GM12878 (cell line): Measurements from ENCODE around the gene PPIL6. TPM values are rescaled to one million over a fixed set of nuclear protein-coding genes. Genes with fewer than 3 reads are reported as not detected.

Source experiments
- ATAC-seq: fragments of 200-7000 bp; cut with Tn5 transposase; 3 replicates; pipeline ENCODE4 v1.9.1; 2020; ENCODE audit warnings: mild to moderate bottlenecking, moderate library complexity
- BruUV-seq: library from RNA; stranded (reverse); fragments of 400-500 nt; replicated peaks from 2 replicates; lab custom pipeline; 2021; lab: Mats Ljungman, UMichigan
- CTCF ChIA-PET: fragments of 300-600 bp; sonication (Branson Sonifier 250); formaldehyde crosslinking; extraction: SDS; loops from one replicate; lab custom pipeline; 2021; ENCODE audit warnings: inconsistent platforms; lab: Yijun Ruan, JAX
- POLR2A ChIA-PET: fragments of 350-600 bp; formaldehyde crosslinking; extraction: SDS; loops from one replicate; lab custom pipeline; 2021; ENCODE audit warnings: inconsistent platforms; lab: Charles Lee
- RAD21 ChIA-PET: fragments of 300-600 bp; sonication (Branson Sonifier 250); formaldehyde crosslinking; loops from one replicate; lab custom pipeline; 2023; ENCODE audit warnings: antibody characterized with exemption; ENCODE audit not compliant: unreplicated experiment; lab: Charles Lee
- SMC1A ChIA-PET: fragments of 300-600 bp; sonication (Branson Sonifier 250); formaldehyde crosslinking; loops from one replicate; lab custom pipeline; 2023; ENCODE audit not compliant: unreplicated experiment, uncharacterized antibody; lab: Charles Lee
- DNase-seq: peaks from one replicate; pipeline ENCODE4 v3.0.0-alpha.2; 2011; ENCODE audit warnings: low read depth, low spot score
- FAIRE-seq: peaks from 3 replicates; lab custom pipeline; 2011; peaks lifted over from hg19 to GRCh38; lab: Jason Lieb, UNC
- H2AFZ ChIP-seq: 2 replicates; pipeline ENCODE4 v1.6.0; 2011; ENCODE audit warnings: low read depth, low read length, control low read depth; ENCODE audit not compliant: control insufficient read depth
- H3K27ac ChIP-seq: 2 replicates; pipeline ENCODE4 v1.5.1; 2011; ENCODE audit warnings: control low read depth; ENCODE audit not compliant: control insufficient read depth, insufficient read depth
- H3K27me3 ChIP-seq, 2 experiments: replicated peaks in 1 of 2; 2 replicates each; pipeline versions ENCODE4 v1.6.0 to v1.6.1; 2011; ENCODE audit warnings: low read length in 1 of 2; ENCODE audit not compliant: control insufficient read depth in 2 of 2, insufficient read depth in 2 of 2
- H3K36me3 ChIP-seq, 2 experiments: 2 replicates each; pipeline ENCODE4 v1.5.1; 2011; ENCODE audit warnings: low read length in 1 of 2; ENCODE audit not compliant: control insufficient read depth in 2 of 2, insufficient read depth in 2 of 2
- H3K4me1 ChIP-seq: 2 replicates; pipeline ENCODE4 v1.6.1; 2011; ENCODE audit warnings: mild to moderate bottlenecking, low read length, moderate library complexity, mixed read lengths; ENCODE audit not compliant: control insufficient read depth, insufficient read depth
- H3K4me2 ChIP-seq: 2 replicates; pipeline ENCODE4 v1.6.0; 2011; ENCODE audit warnings: control low read depth; ENCODE audit not compliant: control insufficient read depth, insufficient read depth
- H3K4me3 ChIP-seq: fragments of 200-600 bp; sonication (generic); 2 replicates; pipeline ENCODE4 v1.5.1; 2016
- H3K79me2 ChIP-seq: 2 replicates; pipeline ENCODE4 v1.6.0; 2011; ENCODE audit warnings: low read length; ENCODE audit not compliant: control insufficient read depth, insufficient read depth
- H3K9ac ChIP-seq: 2 replicates; pipeline ENCODE4 v1.8.0; 2011; ENCODE audit warnings: low read length, control low read depth, mixed read lengths; ENCODE audit not compliant: control insufficient read depth, insufficient read depth
- H3K9me3 ChIP-seq: replicated peaks from 3 replicates; pipeline ENCODE4 v1.5.1; 2011; ENCODE audit warnings: mild to moderate bottlenecking, low read length; ENCODE audit not compliant: control insufficient read depth, insufficient read depth
- H4K20me1 ChIP-seq: 2 replicates; pipeline ENCODE4 v1.6.0; 2011; ENCODE audit not compliant: control insufficient read depth, insufficient read depth
- ASH2L ChIP-seq: fragments of 300-600, 200-600 bp; sonication (generic); IDR thresholded peaks from 2 replicates; pipeline ENCODE4 v1.6.1; 2017; ENCODE audit warnings: low read depth, mild to moderate bottlenecking, borderline replicate concordance
- ATF7 ChIP-seq: fragments of 450-650 bp; IDR thresholded peaks from 2 replicates; pipeline ENCODE4 v1.6.1; 2016; ENCODE audit warnings: low read depth, mild to moderate bottlenecking
- BRCA1 ChIP-seq: IDR thresholded peaks from 2 replicates; pipeline ENCODE4 v1.6.1; 2011; ENCODE audit warnings: low read depth, low read length, improper control_type of control experiment
- ESRRA ChIP-seq: IDR thresholded peaks from 2 replicates; pipeline ENCODE4 v1.6.1; 2012; ENCODE audit warnings: mild to moderate bottlenecking, low read length, improper control_type of control experiment
- IKZF1 ChIP-seq: fragments of 450-650 bp; conservative IDR thresholded peaks from 2 replicates; pipeline ENCODE4 v1.6.1; 2017; ENCODE audit warnings: antibody characterized with exemption, mild to moderate bottlenecking
- IRF4 ChIP-seq: IDR thresholded peaks from 2 replicates; pipeline ENCODE4 v1.6.1; 2011; ENCODE audit warnings: low read depth, low read length
- LARP7 ChIP-seq: fragments of 450-650 bp; IDR thresholded peaks from 2 replicates; pipeline ENCODE4 v1.6.1; 2017; ENCODE audit warnings: mild to moderate bottlenecking
- MTA3 ChIP-seq: IDR thresholded peaks from 2 replicates; pipeline ENCODE4 v1.6.1; 2012; ENCODE audit warnings: low read length, inconsistent platforms, borderline replicate concordance
- MXI1 ChIP-seq: fragments of 150-350 bp; IDR thresholded peaks from 2 replicates; pipeline ENCODE4 v1.6.1; 2011; ENCODE audit warnings: low read depth, mild to moderate bottlenecking, inconsistent platforms, low read length, improper control_type of control experiment
- MYB ChIP-seq: fragments of 150-350 bp; IDR thresholded peaks from 2 replicates; pipeline ENCODE4 v1.6.1; 2014; ENCODE audit warnings: mild to moderate bottlenecking, low read depth, low read length, borderline replicate concordance
- NBN ChIP-seq: fragments of 450-650 bp; IDR thresholded peaks from 2 replicates; pipeline ENCODE4 v1.6.1; 2016
- NFYB ChIP-seq: IDR thresholded peaks from 2 replicates; pipeline ENCODE4 v1.6.1; 2011; ENCODE audit warnings: low read depth, mild to moderate bottlenecking, low read length, improper control_type of control experiment, moderate library complexity; ENCODE audit not compliant: insufficient read depth
- RAD21 ChIP-seq: IDR thresholded peaks from 2 replicates; pipeline ENCODE4 v1.6.1; 2011; ENCODE audit warnings: mild to moderate bottlenecking, low read depth, low read length, moderate library complexity; ENCODE audit not compliant: insufficient read depth
- RBBP5 ChIP-seq: fragments of 200-600 bp; sonication (generic); conservative IDR thresholded peaks from 2 replicates; pipeline ENCODE4 v1.6.1; 2016
- RFX5 ChIP-seq: IDR thresholded peaks from 2 replicates; pipeline ENCODE4 v1.6.1; 2011; ENCODE audit warnings: low read depth, low read length, improper control_type of control experiment
- SMARCA5 ChIP-seq: fragments of 450-650 bp; IDR thresholded peaks from 2 replicates; pipeline ENCODE4 v1.6.1; 2017; ENCODE audit warnings: mild to moderate bottlenecking
- STAT1 ChIP-seq: fragments of 450-650 bp; conservative IDR thresholded peaks from 2 replicates; pipeline ENCODE4 v1.6.1; 2014; ENCODE audit warnings: antibody characterized with exemption, mild to moderate bottlenecking
- TAF1 ChIP-seq: IDR thresholded peaks from 2 replicates; pipeline ENCODE4 v1.6.1; 2011; ENCODE audit warnings: mild to moderate bottlenecking, low read depth, low read length, borderline replicate concordance
- ZZZ3 ChIP-seq: IDR thresholded peaks from 2 replicates; pipeline ENCODE4 v1.6.1; 2011; ENCODE audit warnings: low read depth; ENCODE audit not compliant: control insufficient read depth, insufficient read length
- WGBS: methylation state at CpG from one replicate; pipeline ENCODE4 v1.1.6; 2016; ENCODE audit warnings: low lambda C conversion rate; ENCODE audit not compliant: insufficient replicate concordance, insufficient coverage; ENCODE audit errors: missing lambda C conversion rate; 5-methylcytosine and 5-hydroxymethylcytosine counted together
- in situ Hi-C: fragments of 300-500 bp; cut with MboI; formaldehyde crosslinking; loops from 9 replicates; pipeline ENCODE4 v1.14.3; 2018; ENCODE audit warnings: mixed read lengths
- intact Hi-C: fragments of 100-400 bp; cut with micrococcal nuclease; formaldehyde crosslinking; loops from one replicate; pipeline ENCODE4 v1.14.2; 2022; ENCODE audit not compliant: unreplicated experiment
- polyA plus RNA-seq, 11 experiments: library from polyadenylated mRNA; depleted of rRNA in 4 of 11; unstranded in 6 of 11; stranded (reverse) in 5 of 11; fragments of >200 nt; fragmentation: Nextera tagmentation in 4 of 11; fragmentation: Illumina TruSeq in 1 of 11; extraction: Ambion mirVana in 4 of 11; extraction: Trizol in 1 of 11; gene quantifications; 1 replicate in 1 of 11; 2 replicates in 10 of 11; pipeline versions ENCODE4 v1.2.1 to v1.2.3, GENCODE V29; 2011 to 2016; ENCODE audit warnings: inconsistent platforms in 2 of 11, missing spikeins in 2 of 11, low read depth in 1 of 11
- total RNA-seq, 4 experiments: library from RNA; depleted of rRNA in 3 of 4; stranded (reverse); fragments of >200 nt in 3 of 4; fragmentation: Illumina TruSeq in 1 of 4; extraction: Trizol in 1 of 4; gene quantifications; 2 replicates each; pipeline versions ENCODE4 v1.2.1 to v1.2.3, GENCODE V29; 2013 to 2021
- TF ChIP-seq, protein P1 (sequence below): fragments of 450-650 bp; IDR thresholded peaks from 2 replicates; pipeline ENCODE4 v1.6.1; 2017; ENCODE audit warnings: mild to moderate bottlenecking, low read depth, inconsistent platforms; ENCODE audit not compliant: poor library complexity, severe bottlenecking

The PPIL6 gene
- total and polyA plus RNA-seq, 10 of the 15 experiments (the other 5 are each of a cell fraction or from before 2014, with no cell fraction given): 0.01 to 0.26 (median 0.12) TPM; not detected in 5

DNA sequence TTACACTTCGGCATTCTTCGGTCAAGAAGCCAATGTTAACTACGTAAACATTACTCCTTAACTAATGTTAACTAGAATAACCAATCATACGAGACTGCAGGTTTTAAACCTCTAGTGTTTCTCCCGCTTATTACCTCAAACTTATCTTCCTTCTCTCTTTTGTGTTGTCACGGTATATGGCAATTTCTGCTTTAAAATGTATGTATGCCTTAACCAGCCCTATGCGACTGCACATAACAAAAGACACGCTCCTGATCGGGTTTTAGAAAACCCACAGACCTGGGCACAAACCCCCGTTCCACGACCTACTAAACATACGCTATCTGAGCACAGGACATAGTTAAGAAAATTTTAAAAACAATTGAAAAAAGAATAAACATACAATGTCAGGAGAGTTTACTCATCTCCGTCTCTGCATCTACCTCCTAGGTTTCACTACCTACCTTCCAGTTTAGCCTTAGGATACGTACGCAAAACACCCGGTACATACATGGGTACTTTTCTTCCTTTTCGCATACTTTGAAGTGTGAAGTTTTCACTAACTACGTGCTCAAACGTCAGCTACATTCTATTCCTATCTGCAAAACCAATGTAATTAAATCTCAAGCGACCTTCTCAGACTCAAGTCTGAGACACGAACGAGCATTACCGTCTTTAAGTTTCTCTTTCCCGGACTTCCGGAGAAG lies 59.2 kb downstream of the PPIL6 start (continued):
- 0 out of 2 replicates have a peak, but pooled peaks have one; percentile 13 for TF ChIP-seq ATF7
- no peak for TF ChIP-seq SMARCA5
- TF ChIP-seq MXI1: peak; percentile 67; the same call in 1 of the 2 replicates
- TF ChIP-seq NFYB: peak; percentile 78

DNA sequence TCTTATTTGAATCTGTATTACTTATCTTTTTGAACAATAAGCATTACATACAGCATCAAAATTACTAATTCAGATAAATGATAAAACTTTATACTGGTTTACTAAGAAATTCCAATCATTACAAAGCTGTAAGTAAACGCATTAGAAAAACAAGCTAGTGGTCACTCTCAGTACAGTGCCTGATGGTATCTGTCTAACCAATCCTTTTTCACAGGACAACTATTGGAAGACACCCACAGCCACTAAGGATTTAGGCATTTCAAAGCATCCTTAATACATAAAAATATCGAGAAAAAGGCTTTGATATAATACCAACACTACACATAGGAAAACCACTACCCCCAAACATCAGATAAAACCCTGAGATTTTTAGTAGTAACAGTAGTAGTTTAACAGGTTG lies 60.7 kb downstream of the PPIL6 start:
- peaks cover 3% of the 10 kb centered on the region; the same call in 1 of the 2 replicates for H4K20me1 ChIP-seq
- ChIA-PET POLR2A (interaction anchor here (1.3 to 1.7 kb wide), 3 partner anchors 12 to 285 kb away, joined by 3 to 5 read pairs (median 4); partner anchors contain the start of gene SESN1), CTCF (interaction anchor here (0.8 to 2.0 kb wide), 5 partner anchors 9 to 660 kb away, joined by 3 to 13 read pairs (median 3); no protein-coding TSS in a partner anchor), RAD21 (interaction anchor here (0.6 to 1.0 kb wide), 4 partner anchors 8 to 192 kb away, joined by 3 read pairs; partner anchors contain the start of gene MICAL1), SMC1A (interaction anchor here (0.9 to 1.7 kb wide), 6 partner anchors 9 to 262 kb away, joined by 3 to 7 read pairs (median 4); partner anchors contain the start of gene ZBTB24)
- 0% methylated on average over 2 of the region's 2 CpGs for WGBS
- no peaks in the 10 kb centered on the region for H3K27me3 ChIP-seq
- peak overlapping the region; percentile 71 for H3K4me3 ChIP-seq
- H3K4me1 ChIP-seq: peaks cover 10% of the 10 kb centered on the region
- FAIRE-seq (no peak), DNase-seq (no peak), ATAC-seq (no peak)
- H3K4me2 ChIP-seq: peak overlapping the region; percentile 46
- H2AFZ ChIP-seq: no peak overlapping the region
- peak overlapping the region; percentile 98; the same call in 1 of the 2 replicates for H3K9ac ChIP-seq
- no peaks in the 10 kb centered on the region for H3K9me3 ChIP-seq
- intact Hi-C loops (loop anchor here (5.0 to 10.0 kb wide), 2 partner anchors 78 to 825 kb away; partner anchors contain the start of gene MICAL1), in situ Hi-C loops (loop anchor here (5.0 to 10.0 kb wide), 3 partner anchors 197 to 825 kb away; partner anchors contain the start of gene CEP57L1)
- peak overlapping the region; percentile 2; the same call in 1 of the 2 replicates for H3K27ac ChIP-seq
- H3K79me2 ChIP-seq: peaks cover 68% of the 10 kb centered on the region
- BruUV-seq: no TSS peak
- peaks cover 0 to 10% of the 10 kb centered on the region in 2 experiments; a peak in 3 of 4 replicates for H3K36me3 ChIP-seq
- TF ChIP-seq BRCA1 (no peak), STAT1 (no peak), MTA3 (no peak), NBN (no peak), RFX5 (no peak), RBBP5 (no peak), LARP7 (no peak), ESRRA (no peak), ZZZ3 (no peak), TAF1 (no peak), RAD21 (no peak), IRF4 (no peak), ASH2L (no peak), MYB (no peak), IKZF1 (no peak)
- TF ChIP-seq, protein P1, sequence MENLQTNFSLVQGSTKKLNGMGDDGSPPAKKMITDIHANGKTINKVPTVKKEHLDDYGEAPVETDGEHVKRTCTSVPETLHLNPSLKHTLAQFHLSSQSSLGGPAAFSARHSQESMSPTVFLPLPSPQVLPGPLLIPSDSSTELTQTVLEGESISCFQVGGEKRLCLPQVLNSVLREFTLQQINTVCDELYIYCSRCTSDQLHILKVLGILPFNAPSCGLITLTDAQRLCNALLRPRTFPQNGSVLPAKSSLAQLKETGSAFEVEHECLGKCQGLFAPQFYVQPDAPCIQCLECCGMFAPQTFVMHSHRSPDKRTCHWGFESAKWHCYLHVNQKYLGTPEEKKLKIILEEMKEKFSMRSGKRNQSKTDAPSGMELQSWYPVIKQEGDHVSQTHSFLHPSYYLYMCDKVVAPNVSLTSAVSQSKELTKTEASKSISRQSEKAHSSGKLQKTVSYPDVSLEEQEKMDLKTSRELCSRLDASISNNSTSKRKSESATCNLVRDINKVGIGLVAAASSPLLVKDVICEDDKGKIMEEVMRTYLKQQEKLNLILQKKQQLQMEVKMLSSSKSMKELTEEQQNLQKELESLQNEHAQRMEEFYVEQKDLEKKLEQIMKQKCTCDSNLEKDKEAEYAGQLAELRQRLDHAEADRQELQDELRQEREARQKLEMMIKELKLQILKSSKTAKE: no peak
